CD4-positive, alpha-beta memory T cell (primary cell): ENCODE data around the gene C19orf73. TPM values are rescaled to one million over a fixed set of nuclear protein-coding genes. Genes with fewer than 3 reads are reported as not detected.

ENCODE experiments used
- CTCF ChIA-PET: fragments of 350-600 bp; sonication (Branson Sonifier 250); formaldehyde crosslinking; loops from one replicate; lab custom pipeline; 2021; ENCODE audit warnings: inconsistent platforms; ENCODE audit not compliant: partially characterized antibody; lab: Charles Lee
- POLR2A ChIA-PET: fragments of 350-600 bp; sonication (Branson Sonifier 250); formaldehyde crosslinking; loops from one replicate; lab custom pipeline; 2021; ENCODE audit not compliant: partially characterized antibody; lab: Charles Lee
- DNase-seq, 5 donors: peaks; one replicate each; pipeline versions ENCODE4 v3.0.0 to v3.0.0-alpha.2; 2020 to 2022; ENCODE audit warnings: mixed read lengths in 1 of 5
- H3K27ac ChIP-seq: one replicate; pipeline ENCODE4 v1.7.0; 2013; ENCODE audit warnings: low read depth, low read length
- H3K27me3 ChIP-seq: 2 replicates; pipeline ENCODE4 v1.7.0; 2013; ENCODE audit warnings: mild to moderate bottlenecking, low read length, moderate library complexity; ENCODE audit not compliant: insufficient read depth
- H3K36me3 ChIP-seq: 2 replicates; pipeline ENCODE4 v1.7.0; 2013; ENCODE audit warnings: mild to moderate bottlenecking, low read length, moderate library complexity; ENCODE audit not compliant: insufficient read depth
- H3K4me1 ChIP-seq: 2 replicates; pipeline ENCODE4 v1.7.0; 2013; ENCODE audit warnings: mild to moderate bottlenecking, low read length, moderate library complexity; ENCODE audit not compliant: insufficient read depth
- H3K4me3 ChIP-seq, 2 donors: one replicate each; pipeline ENCODE4 v1.7.0; 2013; ENCODE audit warnings: low read length in 2 of 2, mild to moderate bottlenecking in 1 of 2
- H3K9me3 ChIP-seq, 2 donors: one replicate each; pipeline ENCODE4 v1.7.0; 2013; ENCODE audit warnings: low read length in 2 of 2, control low read depth in 1 of 2; ENCODE audit not compliant: control insufficient read depth in 1 of 2
- H3K27ac Mint-ChIP-seq, 7 donors: one replicate each; pipeline ENCODE4 v1.8.0; 2020 to 2021; ENCODE audit warnings: mixed read lengths in 7 of 7, mild to moderate bottlenecking in 6 of 7, inconsistent platforms in 3 of 7, moderate library complexity in 3 of 7
- H3K27me3 Mint-ChIP-seq, 2 donors: one replicate each; pipeline ENCODE4 v1.8.0; 2020 to 2021; ENCODE audit warnings: mixed read lengths in 2 of 2
- H3K36me3 Mint-ChIP-seq, 2 donors: one replicate each; pipeline ENCODE4 v1.8.0; 2020 to 2021; ENCODE audit warnings: mixed read lengths in 2 of 2, inconsistent platforms in 1 of 2, mild to moderate bottlenecking in 1 of 2
- H3K4me1 Mint-ChIP-seq, 4 donors: one replicate each; pipeline ENCODE4 v1.8.0; 2020 to 2021; ENCODE audit warnings: mixed read lengths in 4 of 4, mild to moderate bottlenecking in 1 of 4
- H3K4me3 Mint-ChIP-seq, 8 donors: one replicate each; pipeline ENCODE4 v1.8.0; 2020 to 2021; ENCODE audit warnings: mixed read lengths in 8 of 8, mild to moderate bottlenecking in 7 of 8, moderate library complexity in 6 of 8, inconsistent platforms in 3 of 8
- H3K9me3 Mint-ChIP-seq, 8 donors: one replicate each; pipeline ENCODE4 v1.8.0; 2020 to 2021; ENCODE audit warnings: mixed read lengths in 8 of 8, mild to moderate bottlenecking in 5 of 8, inconsistent platforms in 3 of 8, moderate library complexity in 1 of 8
- intact Hi-C: fragments of 100-400 bp; cut with micrococcal nuclease; formaldehyde crosslinking; loops from one replicate; pipeline ENCODE4 v1.15.1; 2023
- polyA plus RNA-seq, 2 donors: library from polyadenylated mRNA; unstranded; fragments of 300-500 nt; fragmentation: Illumina TruSeq; gene quantifications; one replicate each; pipeline ENCODE4 v1.2.3, GENCODE V29; 2021
- total RNA-seq, 2 experiments: library from RNA; stranded (reverse); gene quantifications; one replicate each; pipeline ENCODE4 v1.2.3, GENCODE V29; 2021

C19orf73 gene
- total and polyA plus RNA-seq, 4 experiments from 2014 or later: 1.7 to 3.7 (median 1.9) TPM

DNA sequence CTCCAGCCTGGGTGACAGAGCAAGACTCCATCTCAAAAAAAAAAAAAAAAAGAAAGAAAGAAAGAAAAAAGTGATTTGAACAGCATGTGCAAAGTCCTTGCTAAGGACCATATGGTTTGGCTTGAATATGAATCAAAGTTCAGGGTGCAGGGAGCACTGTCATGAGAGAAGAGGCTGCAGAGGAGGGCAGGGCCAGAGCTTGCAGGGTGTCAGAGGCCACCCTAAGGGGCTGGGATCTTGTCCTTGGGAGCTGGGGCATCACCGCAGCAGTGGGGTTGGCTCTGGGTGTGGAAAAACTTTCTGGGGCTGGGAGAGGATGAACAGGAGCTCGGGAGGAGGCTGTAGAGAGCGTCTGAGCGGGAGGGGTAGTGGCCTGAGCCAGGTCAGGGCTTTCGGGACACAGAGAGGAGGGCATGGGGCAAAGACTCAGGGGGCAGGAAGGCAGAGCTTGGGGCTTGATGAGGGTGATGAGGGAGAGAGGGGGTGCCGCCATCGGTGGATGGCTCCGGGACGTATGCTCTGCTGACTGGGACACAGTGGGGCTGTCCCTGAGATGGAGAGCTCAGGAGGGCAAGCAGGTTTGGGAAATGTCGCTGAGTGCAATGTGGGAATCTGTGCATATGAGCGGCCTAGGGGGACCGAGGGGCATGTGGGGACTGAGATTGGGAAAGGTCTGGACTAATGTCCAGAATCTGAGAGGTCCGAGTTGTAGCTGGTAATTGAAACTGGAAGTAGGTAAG lies 41.7 kb upstream of the C19orf73 start:
- Mint-ChIP-seq H3K4me3 (no peak overlapping the region), H3K36me3 (no peaks in the 10 kb centered on the region), H3K27ac (no peak overlapping the region), H3K27me3 (peaks cover 29 to 36% of the 10 kb centered on the region in 2 donors), H3K9me3 (no peaks in the 10 kb centered on the region), H3K4me1 (peaks cover 4 to 13% (median 7%) of the 10 kb centered on the region in 4 donors)
- CTCF ChIA-PET: interaction anchor here (1.4 kb wide), 1 partner anchor 38 kb away, joined by 3 read pairs; no protein-coding TSS in a partner anchor
- no peak for DNase-seq
- intact Hi-C loops: no loop called here
- Histone ChIP-seq H3K36me3 (no peaks in the 10 kb centered on the region), H3K9me3 (no peaks in the 10 kb centered on the region), H3K27me3 (peaks cover 5% of the 10 kb centered on the region), H3K4me1 (peaks cover 10% of the 10 kb centered on the region), H3K27ac (no peak overlapping the region), H3K4me3 (no peak overlapping the region)
- POLR2A ChIA-PET: no interaction called here

- Mint-ChIP-seq H3K9me3 (peaks cover 0 to 2% (median 0%) of the 10 kb centered on the region in 8 donors), H3K4me3 (peak within 1 kb of the TSS in 7 of 8 donors; percentile 36 to 80 (median 53)), H3K27me3 (peaks cover 47 to 59% of the 10 kb centered on the region in 2 donors), H3K27ac (no peak within 1 kb of the TSS), H3K36me3 (no peaks in the 10 kb centered on the region), H3K4me1 (peaks cover 4 to 31% (median 7%) of the 10 kb centered on the region in 4 donors)
- H3K27me3 ChIP-seq: peaks cover 5% of the 10 kb centered on the region
- DNase-seq: no peak
- H3K27ac ChIP-seq: no peak within 1 kb of the TSS
- H3K4me1 ChIP-seq: peaks cover 10% of the 10 kb centered on the region
- H3K9me3 ChIP-seq: no peaks in the 10 kb centered on the region
- no peak within 1 kb of the TSS for H3K4me3 ChIP-seq
- ChIA-PET POLR2A (no interaction called here), CTCF (no interaction called here)
- no peaks in the 10 kb centered on the region for H3K36me3 ChIP-seq
- intact Hi-C loops: no loop called here
Measured at GRCh38 chr19:49157445-49158224, 38.7 kb upstream of the C19orf73 start, which contains the start of gene TRPM4. TRPM4 (plus strand) TSS chr19:49157792; CDS start chr19:49157867, 75 bp downstream.

DNA sequence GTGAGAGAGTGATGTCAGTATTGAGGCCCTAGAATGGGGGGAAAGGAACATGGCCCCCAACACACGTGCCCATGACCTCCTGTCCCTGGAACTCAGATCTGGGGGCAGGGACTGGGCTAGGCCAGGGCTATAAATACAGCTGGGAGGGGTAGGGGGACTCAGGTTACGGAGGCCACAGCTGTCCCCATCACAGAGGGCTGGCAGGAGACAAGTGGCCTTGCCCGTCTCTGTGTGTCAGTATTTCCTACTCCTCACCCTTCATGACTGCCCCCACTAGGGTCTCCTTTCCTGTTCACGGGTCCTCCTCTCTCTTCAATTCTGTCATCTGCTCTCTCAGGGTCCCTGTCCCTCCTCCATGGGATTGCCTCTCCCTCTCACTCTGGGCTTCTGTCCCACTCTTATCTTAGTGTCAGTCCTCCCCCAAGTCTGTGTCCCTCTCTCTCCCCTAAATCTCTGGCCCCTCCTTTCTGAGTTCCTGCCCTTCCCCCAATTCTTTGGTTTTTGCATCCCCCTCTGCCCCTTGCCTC lies 36.9 kb upstream of the C19orf73 start:
- no peak overlapping the region for H3K4me3 ChIP-seq
- POLR2A ChIA-PET: no interaction called here
- intact Hi-C loops: no loop called here
- CTCF ChIA-PET: interaction anchor here (1.7 kb wide), 1 partner anchor 9 kb away, joined by 5 read pairs; no protein-coding TSS in a partner anchor
- no peak overlapping the region for H3K27ac ChIP-seq
- Mint-ChIP-seq H3K4me3 (peak overlapping the region in 2 of 8 donors; percentile 5 to 24), H3K4me1 (peaks cover 9 to 46% (median 14%) of the 10 kb centered on the region in 4 donors), H3K27me3 (peaks cover 50 to 63% of the 10 kb centered on the region in 2 donors), H3K9me3 (peaks cover 0 to 2% (median 0%) of the 10 kb centered on the region in 8 donors), H3K27ac (no peak overlapping the region), H3K36me3 (no peaks in the 10 kb centered on the region)
- peaks cover 12% of the 10 kb centered on the region for H3K27me3 ChIP-seq
- H3K4me1 ChIP-seq: peaks cover 23% of the 10 kb centered on the region
- no peaks in the 10 kb centered on the region for H3K36me3 ChIP-seq
- no peaks in the 10 kb centered on the region for H3K9me3 ChIP-seq
- no peak for DNase-seq

DNA sequence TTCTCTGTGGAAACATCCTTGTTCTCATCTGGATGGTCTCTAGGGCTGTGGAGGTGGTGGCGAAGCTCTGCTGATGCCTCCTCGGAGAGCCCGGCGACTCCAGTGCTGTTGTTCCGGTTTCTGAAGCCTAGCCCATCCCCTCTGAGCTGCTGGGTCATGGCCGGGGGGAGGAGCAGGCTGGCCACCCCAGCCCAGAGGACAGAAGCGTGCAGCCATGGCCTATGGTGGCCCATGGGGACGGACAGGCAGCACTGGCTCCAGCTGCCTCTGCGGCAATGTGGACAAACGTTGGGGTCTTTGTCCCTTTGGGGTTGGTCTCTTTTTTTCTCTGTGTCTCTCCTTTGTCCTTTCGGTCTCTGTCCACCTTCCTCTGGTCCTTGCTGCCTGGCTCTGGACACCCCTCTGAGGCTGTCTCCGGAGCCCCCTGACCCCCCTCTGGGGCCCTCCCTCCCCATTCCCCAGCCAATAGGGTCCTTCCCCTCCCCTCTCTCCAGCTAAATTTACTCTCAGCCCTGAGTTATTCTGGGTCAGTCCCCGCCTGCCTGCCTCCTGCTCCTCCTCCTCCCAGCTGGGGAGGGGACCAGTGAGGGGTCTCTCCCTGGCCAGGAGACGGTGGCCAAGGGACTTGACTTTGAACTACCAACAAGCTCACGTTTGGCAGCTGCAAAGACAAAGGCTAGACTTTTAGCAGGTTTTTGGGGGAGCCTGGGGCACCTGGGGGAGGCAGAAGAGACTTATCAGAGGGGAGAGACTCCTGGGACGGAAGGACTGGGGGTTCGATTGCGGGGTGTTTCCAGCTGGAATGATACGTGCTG lies 36.3 kb upstream of the C19orf73 start, which contains the start of gene HRC:
Gene HRC, minus strand, starts transcription at position 392 of the 815 bp plus-strand sequence. Its CDS starts 159 bp downstream, at position 233.
- Mint-ChIP-seq H3K9me3 (peaks cover 0 to 2% (median 0%) of the 10 kb centered on the region in 8 donors), H3K4me1 (peaks cover 9 to 49% (median 15%) of the 10 kb centered on the region in 4 donors), H3K27ac (peak within 1 kb of the TSS in 1 of 7 donors; percentile 41), H3K4me3 (peak within 1 kb of the TSS in 3 of 8 donors; percentile 11 to 45 (median 24)), H3K27me3 (peaks cover 45 to 57% of the 10 kb centered on the region in 2 donors), H3K36me3 (no peaks in the 10 kb centered on the region)
- peaks cover 29% of the 10 kb centered on the region for H3K4me1 ChIP-seq
- H3K9me3 ChIP-seq: no peaks in the 10 kb centered on the region
- no peak within 1 kb of the TSS for H3K27ac ChIP-seq
- CTCF ChIA-PET: interaction anchor here (1.7 kb wide), 1 partner anchor 9 kb away, joined by 5 read pairs; no protein-coding TSS in a partner anchor
- peaks cover 17% of the 10 kb centered on the region for H3K27me3 ChIP-seq
- DNase-seq: no peak
- POLR2A ChIA-PET: no interaction called here
- intact Hi-C loops: no loop called here
- no peaks in the 10 kb centered on the region for H3K36me3 ChIP-seq
- no peak within 1 kb of the TSS for H3K4me3 ChIP-seq

- POLR2A ChIA-PET: no interaction called here
- Histone ChIP-seq H3K4me1 (peaks cover 38% of the 10 kb centered on the region), H3K9me3 (no peaks in the 10 kb centered on the region), H3K36me3 (no peaks in the 10 kb centered on the region), H3K27me3 (peaks cover 26% of the 10 kb centered on the region), H3K27ac (no peak overlapping the region), H3K4me3 (no peak overlapping the region)
- Mint-ChIP-seq H3K9me3 (peaks cover 0 to 2% (median 0%) of the 10 kb centered on the region in 8 donors), H3K27ac (no peak overlapping the region), H3K27me3 (peaks cover 45 to 56% of the 10 kb centered on the region in 2 donors), H3K4me3 (peak overlapping the region in 1 of 8 donors; percentile 28), H3K4me1 (peaks cover 14 to 59% (median 21%) of the 10 kb centered on the region in 4 donors), H3K36me3 (no peaks in the 10 kb centered on the region)
- intact Hi-C loops: no loop called here
- DNase-seq: no peak
- CTCF ChIA-PET: no interaction called here
Measured at GRCh38 chr19:49154279-49154678, 35.3 kb upstream of the C19orf73 start.

DNA sequence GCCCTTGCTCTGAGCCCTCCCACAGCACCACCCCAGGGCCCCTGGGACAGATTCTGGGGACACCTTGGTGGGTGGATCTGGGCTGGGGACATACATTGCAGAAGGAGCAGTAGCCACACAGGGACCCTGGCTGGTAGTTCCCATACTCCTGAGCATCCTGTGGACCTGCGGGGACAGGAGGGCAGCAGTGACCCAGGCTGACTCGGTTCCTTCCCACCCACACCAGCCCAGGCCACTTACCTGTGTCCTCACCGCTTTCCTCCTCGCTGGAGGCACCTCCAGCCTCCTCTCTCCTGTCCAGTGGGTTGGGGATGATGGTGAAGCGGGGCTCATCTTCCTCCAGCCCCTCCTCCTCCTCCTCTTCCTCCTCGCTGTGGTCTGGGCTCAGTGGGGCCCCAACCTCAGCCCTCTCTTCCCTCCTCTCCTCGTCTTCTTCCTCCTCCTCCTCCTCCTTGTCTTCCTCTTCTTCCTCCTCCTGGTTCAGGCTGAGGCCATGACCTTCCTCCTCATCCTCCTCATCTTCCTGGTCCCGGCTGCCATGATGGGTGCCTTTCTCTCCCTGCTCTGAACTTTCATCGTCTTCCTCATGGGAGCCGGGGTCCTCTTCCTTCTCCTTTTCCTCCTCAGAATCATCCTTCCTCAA lies 34.3 kb upstream of the C19orf73 start:
- intact Hi-C loops: no loop called here
- peak overlapping the region in 1 of 7 donors; percentile 30 for H3K27ac Mint-ChIP-seq

More for the DNA sequence above, 34.3 kb upstream of the C19orf73 start:
- peaks cover 44 to 57% of the 10 kb centered on the region in 2 donors for H3K27me3 Mint-ChIP-seq
- DNase-seq: no peak
- no peaks in the 10 kb centered on the region for H3K9me3 ChIP-seq
- H3K9me3 Mint-ChIP-seq: peaks cover 0 to 4% (median 0%) of the 10 kb centered on the region in 8 donors
- POLR2A ChIA-PET: no interaction called here
- peaks cover 45% of the 10 kb centered on the region for H3K4me1 ChIP-seq
- H3K27me3 ChIP-seq: peaks cover 33% of the 10 kb centered on the region
- no peak overlapping the region for H3K27ac ChIP-seq
- peaks cover 15 to 62% (median 23%) of the 10 kb centered on the region in 4 donors for H3K4me1 Mint-ChIP-seq
- CTCF ChIA-PET: no interaction called here
- no peaks in the 10 kb centered on the region for H3K36me3 Mint-ChIP-seq
- H3K36me3 ChIP-seq: no peaks in the 10 kb centered on the region
- peak overlapping the region in 3 of 8 donors; percentile 49 to 73 (median 60) for H3K4me3 Mint-ChIP-seq
- H3K4me3 ChIP-seq: no peak overlapping the region
